ENCODE measurements around the gene KIR2DL4.
"Not testable (repeated sequence)": the region's sequence is repeated elsewhere in the genome, so short reads cannot be mapped to it uniquely, and the experiment has no call there.

KIR2DL4 gene

DNA sequence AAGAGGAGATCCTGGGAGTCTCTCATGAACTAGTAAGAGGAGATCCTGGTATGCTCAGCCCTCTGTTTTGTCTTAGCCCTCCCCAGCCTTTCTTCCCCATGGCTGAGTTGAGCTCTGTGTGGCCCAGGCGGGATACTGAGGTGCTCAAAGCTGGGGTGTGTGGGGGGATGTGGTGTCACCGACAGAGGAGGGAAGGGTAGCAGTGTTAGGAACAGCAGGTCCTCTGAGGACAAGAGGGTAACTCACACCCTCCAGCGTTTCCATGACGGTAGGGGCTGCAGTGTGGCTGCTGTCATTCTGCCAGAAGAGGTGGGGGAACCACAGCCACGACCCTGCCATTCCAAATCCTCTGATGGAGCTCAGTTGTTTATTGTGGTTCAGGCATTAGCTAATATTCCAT is 691 bp downstream of the KIR2DL4 start:
- Mint-ChIP-seq H3K4me3 (no peak overlapping the region), H3K27me3 (ENCODE audit: low read depth) (no peaks in the 10 kb centered on the region), H3K36me3 (ENCODE audit: low read depth) (no peaks in the 10 kb centered on the region), H3K4me1 (no peaks in the 10 kb centered on the region), H3K27ac (no peak overlapping the region), H3K9me3 (peaks cover 62% of the 10 kb centered on the region)
- TF ChIP-seq CTCF (IDR thresholded peaks at IDR 0.05; ENCODE audit: unreplicated experiment in 3 of 3), result no peak

- Mint-ChIP-seq H3K4me3 (no peak overlapping the region), H3K27ac (no peak overlapping the region), H3K4me1 (no peaks in the 10 kb centered on the region), H3K36me3 (ENCODE audit: low read depth) (no peaks in the 10 kb centered on the region), H3K9me3 (peaks cover 60% of the 10 kb centered on the region), H3K27me3 (ENCODE audit: low read depth) (no peaks in the 10 kb centered on the region)
- no peak for TF ChIP-seq CTCF (IDR thresholded peaks at IDR 0.05; ENCODE audit: unreplicated experiment in 3 of 3)
These were observed 1.2 kb downstream of the KIR2DL4 start for GRCh38 chr19:54804571-54804970.

DNA sequence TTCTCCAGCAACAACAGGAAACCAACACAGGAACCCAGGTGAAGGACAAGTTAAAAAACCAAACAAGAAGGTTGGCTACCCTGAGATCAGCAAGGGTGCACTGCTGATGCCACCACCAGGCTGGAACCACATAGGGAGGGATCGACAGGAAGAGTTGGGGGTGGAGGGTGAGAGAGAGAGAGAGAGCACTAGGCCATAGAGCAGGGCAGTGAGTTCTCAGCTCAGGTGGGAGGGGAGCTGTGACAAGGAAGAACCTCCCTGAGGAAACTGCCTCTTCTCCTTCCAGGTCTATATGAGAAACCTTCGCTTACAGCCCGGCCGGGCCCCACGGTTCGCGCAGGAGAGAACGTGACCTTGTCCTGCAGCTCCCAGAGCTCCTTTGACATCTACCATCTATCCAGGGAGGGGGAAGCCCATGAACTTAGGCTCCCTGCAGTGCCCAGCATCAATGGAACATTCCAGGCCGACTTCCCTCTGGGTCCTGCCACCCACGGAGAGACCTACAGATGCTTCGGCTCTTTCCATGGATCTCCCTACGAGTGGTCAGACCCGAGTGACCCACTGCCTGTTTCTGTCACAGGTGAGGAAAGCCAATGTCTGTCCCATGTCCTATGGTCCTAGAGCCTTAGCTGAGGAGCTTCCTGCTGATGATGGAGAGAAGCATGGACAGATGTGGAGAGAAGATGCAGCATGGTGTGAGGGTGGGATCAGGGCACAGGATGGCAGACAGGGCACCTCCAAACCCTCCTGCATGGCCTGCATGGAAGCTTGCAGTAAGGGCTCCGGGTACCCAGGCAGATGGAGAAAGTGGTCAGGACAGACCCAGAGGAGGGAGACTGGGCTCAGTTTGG is 2.5 kb downstream of the KIR2DL4 start:
- no peaks in the 10 kb centered on the region for H3K36me3 Mint-ChIP-seq (ENCODE audit: low read depth)
- TF ChIP-seq CTCF (IDR thresholded peaks at IDR 0.05; ENCODE audit: unreplicated experiment in 3 of 3), result no peak
- H3K27me3 Mint-ChIP-seq (ENCODE audit: low read depth), result no peaks in the 10 kb centered on the region
- H3K9me3 Mint-ChIP-seq, result peaks cover 68% of the 10 kb centered on the region
- no peak overlapping the region for H3K4me3 Mint-ChIP-seq
- H3K27ac Mint-ChIP-seq, result no peak overlapping the region
- no peaks in the 10 kb centered on the region for H3K4me1 Mint-ChIP-seq

- Mint-ChIP-seq H3K36me3 (ENCODE audit: low read depth) (no peaks in the 10 kb centered on the region), H3K4me3 (no peak overlapping the region), H3K27me3 (ENCODE audit: low read depth) (no peaks in the 10 kb centered on the region), H3K27ac (no peak overlapping the region), H3K9me3 (peaks cover 66% of the 10 kb centered on the region), H3K4me1 (no peaks in the 10 kb centered on the region)
- TF ChIP-seq CTCF (IDR thresholded peaks at IDR 0.05; ENCODE audit: unreplicated experiment in 3 of 3), result no peak
These were observed 3.1 kb downstream of the KIR2DL4 start for GRCh38 chr19:54806516-54806838.

DNA sequence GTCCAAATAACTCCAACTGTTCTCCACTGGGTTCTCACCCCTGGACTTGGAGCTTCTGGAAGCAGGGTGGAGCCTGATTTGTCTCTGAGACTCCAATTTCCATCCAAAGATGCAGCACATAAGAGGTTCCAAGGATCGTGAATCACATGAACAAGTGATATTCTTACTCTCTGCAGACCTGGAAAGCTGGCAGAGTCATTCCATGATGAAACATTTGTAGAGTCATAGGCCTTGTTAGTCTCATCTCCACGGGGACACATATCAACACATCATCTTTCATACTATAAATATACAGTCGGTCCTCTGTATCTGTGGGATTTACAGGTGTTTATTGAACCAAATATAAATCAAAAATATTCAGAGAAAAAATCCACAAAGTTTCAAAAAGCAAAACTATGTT is 11.2 kb downstream of the KIR2DL4 start:
- H3K4me1 Mint-ChIP-seq; H3K27me3 Mint-ChIP-seq (ENCODE audit: low read depth); H3K36me3 Mint-ChIP-seq (ENCODE audit: low read depth); H3K4me3 Mint-ChIP-seq; H3K27ac Mint-ChIP-seq: not testable (repeated sequence)
- H3K9me3 Mint-ChIP-seq, result peaks cover 73% of the 10 kb centered on the region

- not testable (repeated sequence) for H3K36me3 Mint-ChIP-seq (ENCODE audit: low read depth); H3K27me3 Mint-ChIP-seq (ENCODE audit: low read depth); H3K4me3 Mint-ChIP-seq; H3K27ac Mint-ChIP-seq; H3K4me1 Mint-ChIP-seq
- peaks cover 75% of the 10 kb centered on the region for H3K9me3 Mint-ChIP-seq
These were observed 12.8 kb downstream of the KIR2DL4 start, which contains the start of gene KIR3DL1 for GRCh38 chr19:54816251-54816650. Gene KIR3DL1 (plus strand): TSS chr19:54816468.
